GM20431 (cell line): ENCODE data around the gene MBNL2.

Source experiments
- in situ Hi-C: fragments of 300-500 bp; cut with MseI, MboI; formaldehyde crosslinking; loops from one replicate; pipeline ENCODE4 v1.15.0; 2020; ENCODE audit warnings: low sequenced_read_pairs; ENCODE audit not compliant: unreplicated experiment

Gene MBNL2

DNA sequence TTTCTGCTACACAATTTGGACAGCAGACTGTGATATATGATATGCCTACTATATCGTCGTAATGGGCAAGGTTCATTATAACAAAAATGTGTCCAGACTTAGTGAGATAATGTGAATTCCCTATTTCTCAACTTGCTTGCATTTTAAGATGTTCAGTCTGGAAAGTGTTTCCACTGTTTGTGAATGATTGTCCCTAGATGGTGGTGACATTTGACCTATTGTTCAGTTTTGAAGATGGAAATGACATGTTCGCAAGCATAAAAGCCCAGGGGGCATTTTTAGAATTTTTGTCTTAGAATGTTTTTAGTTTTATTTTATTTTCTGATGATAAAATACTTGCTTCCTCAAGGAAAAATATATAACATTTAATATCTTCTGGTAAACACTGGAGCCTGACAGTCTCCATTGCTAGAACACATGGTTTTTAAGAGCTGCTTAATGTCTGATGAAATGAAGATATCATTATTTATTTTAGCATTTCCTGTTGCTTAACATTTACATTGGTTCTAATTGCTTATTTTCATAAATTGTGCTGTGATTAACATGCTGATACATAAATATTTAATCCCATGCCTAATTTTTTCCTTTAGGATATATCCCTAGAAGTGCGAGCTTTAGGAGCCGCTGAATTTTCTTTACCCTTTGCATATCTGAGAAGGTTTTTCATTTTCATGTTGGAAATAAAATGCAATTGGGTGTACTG, 27.1 kb downstream of the MBNL2 start:
- in situ Hi-C loops, result no loop called here

DNA sequence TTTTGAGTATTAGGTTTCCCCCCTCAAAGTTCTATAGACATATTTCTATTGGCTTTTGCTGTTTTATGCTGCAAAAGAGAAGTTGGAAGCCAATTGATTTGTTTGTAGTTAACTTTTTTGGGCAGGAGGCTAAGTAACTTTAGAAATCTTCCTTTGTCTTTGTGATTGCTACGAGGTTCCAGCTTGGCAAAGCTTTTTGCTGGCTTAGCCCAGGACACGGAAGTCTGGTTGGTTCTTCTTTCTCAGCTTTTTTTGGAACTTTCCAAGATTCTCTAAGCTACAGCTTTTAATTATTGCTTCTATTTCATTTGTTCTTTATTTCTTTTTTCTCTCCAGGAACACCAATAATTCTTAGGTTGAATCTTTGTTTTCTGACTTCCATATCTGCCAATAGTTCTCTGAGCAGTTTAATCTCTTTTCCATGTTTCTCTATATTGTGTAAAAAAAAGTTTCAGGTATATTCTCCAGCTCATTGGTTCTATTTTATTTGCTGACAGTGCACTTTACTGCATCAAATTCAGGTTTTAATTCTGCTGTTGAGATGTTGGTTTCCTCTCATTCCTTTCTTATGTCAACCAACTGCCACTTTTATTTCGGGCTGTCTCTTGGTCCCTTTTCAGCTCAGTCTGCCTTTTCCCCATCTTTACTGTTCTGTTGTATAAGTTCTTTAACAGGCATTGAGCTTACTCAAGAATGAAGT, 27.8 kb downstream of the MBNL2 start:
- in situ Hi-C loops, result no loop called here

DNA sequence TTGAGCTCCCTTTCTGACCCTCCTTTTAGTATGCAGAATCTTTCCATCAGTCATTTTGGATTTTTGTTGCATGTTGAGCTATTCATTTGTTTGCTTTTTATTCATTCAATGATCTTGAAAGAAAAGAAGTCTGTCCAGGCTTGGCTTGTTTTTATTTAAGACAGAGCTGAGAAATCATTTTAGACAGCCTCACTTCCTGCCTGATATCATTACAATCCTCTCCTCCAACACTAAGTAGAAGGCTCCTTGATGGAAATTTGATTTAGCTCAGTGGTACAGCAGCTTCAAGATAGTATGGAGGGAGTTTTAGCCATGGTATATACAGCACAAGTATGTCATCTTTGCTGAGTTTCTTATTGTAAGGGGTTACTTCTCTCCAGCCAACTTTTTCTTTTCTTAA, 28.4 kb downstream of the MBNL2 start:
- in situ Hi-C loops, result no loop called here

DNA sequence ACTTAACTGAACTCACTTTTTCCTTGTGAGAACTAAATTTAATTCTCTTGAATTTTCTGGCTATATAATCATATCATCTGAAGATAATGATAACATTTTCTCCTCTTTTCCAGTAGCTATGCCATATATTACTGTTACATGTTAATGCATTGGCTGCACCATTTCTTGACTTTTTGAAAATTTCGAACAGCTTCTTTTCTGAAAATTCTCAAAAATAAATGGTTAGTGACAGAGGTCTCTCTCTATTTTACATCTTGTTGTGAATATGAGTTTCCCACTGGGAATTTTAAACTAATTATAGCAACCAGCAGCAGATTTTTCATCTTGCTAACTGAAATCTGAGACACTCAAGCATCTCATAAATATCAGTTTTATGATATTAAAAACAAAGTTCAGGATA, 30.6 kb downstream of the MBNL2 start:
- in situ Hi-C loops, result no loop called here

DNA sequence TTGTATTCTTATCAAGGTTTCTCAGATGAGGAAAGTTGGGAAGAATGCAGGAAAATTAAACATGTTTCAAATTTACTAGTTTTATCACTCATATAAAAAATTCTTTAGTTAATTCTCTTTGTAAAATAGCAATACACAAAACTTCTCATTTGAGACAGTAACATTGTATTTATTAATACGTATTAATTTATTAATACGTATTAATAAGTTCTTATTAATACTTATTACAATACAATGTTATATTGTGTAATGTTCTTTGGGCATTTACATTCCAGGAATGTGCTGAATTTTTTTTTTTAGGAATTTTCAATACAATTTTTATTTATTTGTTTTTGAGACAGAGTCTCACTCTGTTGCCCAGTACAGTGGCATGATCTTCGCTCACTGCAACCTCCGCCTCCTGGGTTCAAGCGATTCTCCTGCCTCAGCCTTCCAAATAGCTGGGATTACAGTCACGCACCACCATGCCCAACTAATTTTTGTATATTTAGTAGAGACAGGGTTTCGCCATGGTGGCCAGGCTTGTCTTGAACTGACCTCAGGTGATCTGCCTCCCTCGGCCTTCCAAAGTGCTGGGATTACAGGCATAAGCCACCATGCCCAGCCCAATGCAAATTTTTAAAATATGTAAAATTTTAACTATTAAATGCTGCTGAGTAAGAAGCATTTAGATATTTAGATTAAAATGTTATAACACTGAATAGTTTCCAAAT, 31.6 kb downstream of the MBNL2 start:
- in situ Hi-C loops, result no loop called here

DNA sequence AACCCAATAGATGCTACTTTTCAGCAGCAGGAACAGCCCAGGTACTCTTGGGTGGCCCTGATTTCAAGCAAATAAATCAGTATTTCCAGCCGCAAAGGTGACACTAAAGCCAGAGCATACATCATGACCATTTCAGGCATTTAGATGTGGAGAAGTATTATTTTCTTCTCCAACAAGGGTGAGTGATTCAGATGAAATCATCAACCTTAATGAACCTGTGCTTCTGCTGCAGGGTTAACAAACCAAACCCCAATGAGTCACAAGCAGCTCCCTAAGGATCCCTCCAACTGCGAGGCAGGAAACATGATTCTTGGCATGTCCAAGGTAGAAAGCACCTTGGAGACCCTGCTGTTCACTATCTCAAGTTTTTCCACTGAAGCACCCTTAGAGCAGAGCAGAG, 32.7 kb downstream of the MBNL2 start:
- in situ Hi-C loops, result no loop called here

DNA sequence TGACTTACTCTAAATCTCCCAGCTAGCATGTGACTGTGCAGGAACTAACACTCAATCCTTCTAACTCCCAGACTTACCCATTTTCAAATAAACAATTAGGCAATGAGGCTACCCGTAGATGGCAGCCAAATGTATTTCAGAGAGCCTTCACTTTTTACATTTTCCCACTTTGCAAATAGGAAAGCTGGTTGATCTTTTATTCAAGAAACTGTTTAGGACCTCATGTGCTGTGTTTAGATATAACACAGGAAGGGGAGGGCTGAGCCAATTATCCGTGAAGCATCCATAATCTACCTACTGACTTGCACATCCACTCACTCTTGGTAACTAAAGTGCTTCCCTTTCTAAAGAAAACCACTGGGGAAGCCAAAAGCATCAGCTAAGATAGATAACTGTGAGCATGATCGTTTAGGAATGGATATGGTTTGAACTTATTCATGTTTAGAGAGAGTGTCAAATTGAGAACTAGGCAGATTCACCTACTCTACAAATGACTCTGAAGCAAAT, 33.4 kb downstream of the MBNL2 start:
- in situ Hi-C loops, result no loop called here

DNA sequence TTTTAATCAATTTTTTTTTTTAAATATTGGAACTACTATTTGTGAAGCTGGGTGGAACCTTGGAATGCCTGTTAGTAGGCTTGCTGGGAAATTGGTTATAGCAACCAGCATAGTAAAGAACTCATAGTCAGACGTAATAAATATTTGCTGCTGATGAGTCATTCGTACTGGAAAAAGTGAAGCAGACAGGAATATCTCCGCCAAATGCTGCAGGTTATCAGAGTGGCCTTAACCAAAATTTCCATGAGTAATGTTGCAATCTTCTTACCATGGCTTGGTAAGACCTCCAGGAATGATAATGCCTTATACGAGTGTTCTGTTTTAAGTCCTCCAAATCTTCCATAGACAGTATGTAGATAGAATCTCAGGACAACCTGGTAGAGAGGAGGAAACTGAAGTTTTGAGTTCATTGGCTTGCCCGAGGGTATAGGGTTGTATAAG, 34.2 kb downstream of the MBNL2 start:
- in situ Hi-C loops, result no loop called here

DNA sequence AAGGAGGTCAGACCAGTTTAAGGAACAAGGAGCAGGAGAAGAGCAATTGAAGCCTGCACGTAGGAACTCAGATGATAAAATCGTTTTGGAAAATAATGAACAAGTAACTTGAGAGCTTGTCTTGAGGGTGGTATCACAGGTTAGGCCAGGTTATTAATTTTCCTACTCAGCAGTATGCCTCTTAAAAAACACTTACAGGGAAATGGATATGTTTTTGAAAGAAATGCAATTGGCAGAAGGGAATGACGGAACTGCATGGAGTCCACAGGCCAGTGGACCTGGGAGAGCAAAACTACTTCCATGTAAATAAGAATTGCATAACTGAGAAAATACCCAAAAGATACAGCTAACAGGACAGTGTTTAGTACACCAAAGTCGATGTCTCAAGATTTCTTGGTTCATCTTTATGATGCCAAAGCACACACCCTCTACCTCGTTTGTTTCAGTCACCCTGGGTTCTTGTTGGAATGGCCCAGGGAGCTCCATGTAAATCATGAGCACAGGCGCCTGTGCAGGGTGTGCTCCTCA, 35.2 kb downstream of the MBNL2 start:
- in situ Hi-C loops, result no loop called here

DNA sequence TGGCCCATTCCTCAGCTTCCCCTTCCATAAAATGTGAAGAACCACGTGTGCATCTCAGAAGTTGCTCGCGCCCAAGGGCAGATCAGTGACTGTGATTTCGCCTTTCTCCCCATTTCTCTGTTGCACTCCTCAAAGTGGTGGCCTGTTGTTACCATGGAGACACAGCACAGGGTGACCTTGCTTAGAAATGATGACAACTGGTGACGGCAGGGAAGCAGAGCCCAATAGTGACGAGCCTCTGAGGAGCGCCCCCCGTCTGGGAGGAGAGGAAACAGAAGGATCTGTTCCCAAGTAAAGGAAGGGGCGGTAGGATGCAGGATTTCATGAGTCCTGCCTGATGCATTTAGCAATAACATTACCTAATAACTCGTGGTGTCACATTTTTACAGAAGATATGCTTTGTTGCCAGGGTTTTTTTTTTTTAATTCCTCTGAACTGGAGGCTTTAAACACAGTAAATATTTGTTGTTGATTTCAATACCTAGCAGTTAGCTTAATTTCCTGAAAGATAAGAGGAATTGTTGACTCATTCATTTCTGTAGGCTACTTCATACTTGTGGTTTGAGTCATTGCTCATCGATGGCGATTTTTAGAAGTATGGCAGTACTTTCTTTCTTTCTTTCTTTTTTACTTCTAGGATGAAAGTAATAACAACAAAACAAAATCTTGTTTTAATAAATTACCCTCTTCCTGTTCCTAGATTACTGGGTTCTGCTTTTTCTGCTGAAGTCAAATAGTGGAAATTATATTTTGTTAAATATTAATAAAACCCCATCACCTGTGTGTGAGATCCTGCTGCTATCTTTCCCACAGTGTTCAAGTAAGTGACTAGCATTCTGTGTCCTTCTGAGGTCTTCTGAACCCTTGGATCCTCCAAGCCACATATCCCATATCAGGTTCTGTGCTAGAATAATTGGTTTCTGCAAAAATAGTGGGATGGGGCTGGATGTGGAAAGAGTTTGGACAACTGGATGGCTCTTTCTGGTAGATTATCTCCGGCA, 36.0 kb downstream of the MBNL2 start:
- in situ Hi-C loops, result no loop called here

DNA sequence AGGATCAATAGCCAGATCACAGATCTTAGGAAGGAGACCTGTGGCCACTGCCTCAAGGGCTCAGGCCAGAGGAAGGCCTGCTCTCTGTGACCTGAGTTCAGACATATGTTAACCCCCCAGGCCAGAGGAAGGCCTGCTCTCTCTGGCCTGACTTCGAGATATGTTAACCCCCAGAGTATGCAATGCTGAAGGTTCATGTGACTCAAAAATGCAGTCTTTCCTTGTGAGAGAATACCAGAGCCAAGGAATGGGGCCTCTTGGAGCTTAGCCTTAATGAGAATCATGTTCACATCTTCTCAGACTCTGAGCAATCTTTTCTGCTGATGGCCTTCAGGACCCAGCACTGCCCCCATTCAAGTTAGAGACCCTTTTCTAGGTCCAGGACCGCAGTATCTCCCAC, 36.7 kb downstream of the MBNL2 start:
- in situ Hi-C loops, result no loop called here

DNA sequence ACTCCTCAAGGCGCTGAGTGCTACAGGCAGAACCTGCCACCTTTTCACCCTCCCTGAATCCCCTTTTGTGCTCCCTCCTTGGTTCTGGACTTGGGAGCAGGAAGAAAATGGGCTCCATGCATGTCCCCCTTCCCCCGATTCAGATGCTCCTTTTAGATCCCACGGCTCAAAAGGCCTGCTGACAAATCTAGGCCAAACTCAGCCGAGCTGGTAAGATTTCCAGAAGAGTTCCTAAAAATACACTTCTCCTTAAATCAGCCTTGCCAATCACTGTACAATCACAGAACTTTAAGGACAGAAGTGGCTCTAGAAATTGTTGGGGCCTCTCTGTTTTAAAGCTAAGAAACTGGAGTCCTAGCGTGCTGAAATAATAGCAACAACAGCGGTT, 37.3 kb downstream of the MBNL2 start:
- in situ Hi-C loops, result no loop called here

DNA sequence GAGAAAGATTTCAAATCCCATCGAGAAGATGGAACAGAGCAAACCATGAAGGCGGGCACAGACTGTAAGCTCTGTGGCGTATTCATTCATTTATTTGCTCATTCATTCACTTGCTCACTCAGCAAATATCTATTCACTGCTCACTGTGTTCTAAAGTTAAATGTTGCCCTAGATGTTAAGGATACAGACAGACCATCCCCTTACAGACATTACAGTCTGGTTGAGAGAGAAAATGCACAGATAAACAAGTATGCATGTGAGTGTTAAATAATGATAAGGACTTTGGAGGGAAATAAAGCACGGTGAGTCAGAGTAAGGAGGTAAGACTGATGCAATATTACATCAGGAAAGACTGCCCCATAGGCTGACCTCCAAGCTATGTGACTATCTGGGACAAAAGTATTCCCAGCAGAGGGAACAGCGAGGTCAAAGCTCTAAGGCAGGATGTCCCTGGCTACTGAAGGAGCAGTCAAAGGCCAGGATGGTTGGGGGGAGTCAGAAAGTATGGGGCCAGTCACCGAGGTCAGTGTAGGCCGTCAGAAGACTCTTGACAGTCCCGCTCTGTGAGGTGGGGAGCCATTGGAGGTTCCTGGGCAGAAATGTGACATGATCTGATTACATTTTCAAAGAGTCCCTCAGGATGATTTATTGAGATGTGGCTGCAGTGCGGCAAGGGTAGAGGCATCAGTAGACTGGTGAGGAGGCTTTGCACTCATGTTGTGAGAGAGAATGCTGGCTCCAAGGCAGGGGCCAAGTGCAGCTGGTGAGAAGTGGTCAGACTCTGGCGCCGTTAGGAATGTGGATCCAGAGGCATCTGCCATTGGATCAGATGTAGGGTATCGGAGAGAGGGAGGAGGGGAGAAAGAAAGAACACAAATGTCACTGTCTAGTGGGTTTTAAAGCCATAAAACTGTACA, 37.9 kb downstream of the MBNL2 start:
- in situ Hi-C loops, result no loop called here

DNA sequence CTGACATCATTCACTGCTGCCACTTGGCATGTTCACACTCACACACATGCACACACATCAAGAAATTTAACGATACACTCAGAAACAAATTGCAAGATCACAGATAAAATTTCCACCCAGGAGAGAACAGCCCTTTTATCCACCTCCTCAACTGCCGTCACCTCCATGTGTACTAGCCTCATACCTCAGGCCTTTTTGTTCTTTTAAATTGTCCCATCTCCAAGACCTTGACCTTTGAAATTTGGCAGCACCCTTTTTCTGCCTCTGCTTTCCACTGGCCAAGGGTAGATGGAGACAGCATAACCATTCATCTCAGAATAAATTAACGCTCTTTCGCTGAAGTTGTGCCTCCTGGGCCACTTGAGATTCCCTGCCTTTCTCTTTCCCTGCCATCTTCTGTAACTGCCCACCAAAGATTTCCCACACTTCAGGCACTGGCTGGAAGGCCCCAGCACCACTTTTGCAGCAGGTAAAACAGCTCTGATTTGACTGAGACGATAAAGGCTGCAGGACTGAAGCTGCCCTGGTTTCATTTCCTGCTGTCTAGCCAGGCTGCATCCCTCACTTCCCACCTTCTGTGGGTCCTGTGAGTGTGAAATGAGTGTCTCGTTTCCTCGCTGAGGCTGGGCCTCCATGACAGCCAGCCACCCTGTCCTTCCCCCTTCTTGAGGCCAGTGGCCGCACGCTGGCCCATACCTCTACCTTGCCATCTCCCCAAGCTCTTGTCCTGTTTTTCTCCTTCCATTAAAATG, 39.3 kb downstream of the MBNL2 start:
- in situ Hi-C loops, result no loop called here

DNA sequence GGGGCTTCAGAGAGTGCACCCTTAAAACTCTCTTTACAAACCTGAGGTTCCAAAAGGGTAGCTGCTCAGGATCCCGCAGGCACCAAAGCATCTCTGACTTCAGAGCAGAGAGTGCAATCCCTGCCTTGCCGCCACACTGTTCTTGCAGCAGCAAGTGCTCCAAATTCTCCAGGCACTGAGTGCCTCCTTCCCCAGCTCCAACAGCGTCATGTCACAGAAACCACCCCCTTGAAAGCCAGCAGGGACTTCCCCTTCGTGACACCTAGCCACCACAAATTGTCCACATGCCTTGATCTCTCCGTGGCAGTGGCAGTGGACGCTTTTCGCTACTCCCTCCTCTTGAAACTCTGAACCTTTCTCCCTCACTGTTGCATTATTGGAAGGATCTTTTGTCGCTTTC, 39.9 kb downstream of the MBNL2 start:
- in situ Hi-C loops, result no loop called here

DNA sequence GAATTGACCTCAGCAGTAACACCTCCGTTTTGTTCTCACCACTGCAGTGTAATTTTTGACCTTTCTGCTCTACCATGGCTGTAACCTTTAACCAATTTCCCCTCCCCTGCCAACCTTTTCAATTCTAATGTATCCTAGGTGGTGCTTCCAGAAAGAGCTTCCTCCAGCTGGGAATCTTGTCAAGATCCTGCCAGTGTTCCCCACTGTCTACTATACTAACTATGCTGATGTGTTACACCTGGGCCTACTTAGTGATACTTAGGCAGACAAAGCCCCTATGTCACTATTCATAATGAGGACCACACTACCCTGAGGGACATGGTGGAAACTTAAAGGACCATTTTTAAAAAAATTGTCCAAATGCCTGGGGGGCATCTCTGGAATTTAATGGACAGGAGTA, 41.0 kb downstream of the MBNL2 start:
- in situ Hi-C loops, result no loop called here

DNA sequence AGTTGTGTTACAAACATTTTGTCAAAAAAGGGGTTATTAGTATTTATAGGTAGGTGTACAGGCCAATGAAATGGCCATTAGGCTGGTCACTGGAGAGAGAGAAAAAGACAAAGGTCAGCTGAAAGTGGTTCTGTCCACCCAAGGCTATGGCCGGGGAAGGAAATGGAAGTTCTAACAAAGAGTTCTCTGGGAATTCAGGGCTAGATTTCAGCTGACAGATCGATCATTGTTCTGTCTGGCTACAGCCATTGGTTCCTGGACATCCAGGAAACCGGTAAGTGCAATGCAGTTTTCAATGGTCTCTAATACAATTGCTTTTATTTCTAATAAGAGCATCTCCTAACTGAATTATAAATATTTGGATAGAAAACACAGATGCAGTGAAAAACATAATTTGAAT, 42.5 kb downstream of the MBNL2 start:
- in situ Hi-C loops, result no loop called here

DNA sequence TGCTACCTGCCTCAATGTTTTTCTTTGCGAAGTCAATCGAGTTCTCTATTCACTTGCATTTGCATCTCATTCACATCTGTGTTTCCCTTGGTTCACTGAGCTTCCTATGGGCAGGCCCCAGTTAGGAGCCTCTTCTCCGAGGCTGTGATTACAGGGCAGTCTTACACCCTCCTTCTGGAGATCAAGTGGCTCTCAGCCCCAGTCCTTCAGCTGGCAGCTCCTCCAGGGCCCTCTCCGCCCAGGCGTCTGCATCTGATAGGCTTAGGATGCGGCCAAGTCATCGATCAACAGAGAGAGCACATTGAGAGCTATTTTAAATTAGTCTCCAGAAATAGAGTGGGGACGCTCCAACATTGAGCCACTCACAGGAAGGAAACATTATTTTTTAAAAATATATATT, 44.2 kb downstream of the MBNL2 start:
- in situ Hi-C loops, result no loop called here
